GM12878 (cell line): ENCODE measurements around the gene POLR1A.

ENCODE experiments used
- CTCF ChIP-seq, 3 experiments: IDR thresholded peaks in 2 of 3; conservative IDR thresholded peaks in 1 of 3; 2 replicates each; pipeline ENCODE4 v1.5.1; 2011; ENCODE audit warnings: low read depth in 3 of 3, low read length in 3 of 3, mild to moderate bottlenecking in 3 of 3, control low read depth in 2 of 3, moderate library complexity in 2 of 3, inconsistent platforms in 1 of 3, mixed read lengths in 1 of 3; ENCODE audit not compliant: control insufficient read depth in 2 of 3, insufficient read depth in 1 of 3; ENCODE audit errors: extremely low read depth in 1 of 3
- EP300 ChIP-seq, 2 experiments: fragments of 150-350 bp in 1 of 2; IDR thresholded peaks; 2 replicates each; pipeline ENCODE4 v1.6.1; 2011 to 2012; ENCODE audit warnings: low read depth in 2 of 2, low read length in 2 of 2, borderline replicate concordance in 1 of 2, improper control_type of control experiment in 1 of 2, inconsistent platforms in 1 of 2; ENCODE audit not compliant: control insufficient read depth in 1 of 2
- EZH2 ChIP-seq: IDR thresholded peaks from 2 replicates; pipeline ENCODE4 v1.6.1; 2012; ENCODE audit warnings: low read depth, mild to moderate bottlenecking, control low read depth, inconsistent platforms, low read length, borderline replicate concordance; ENCODE audit not compliant: control insufficient read depth
- FOS ChIP-seq: IDR thresholded peaks from 3 replicates; pipeline ENCODE4 v1.6.1; 2011; ENCODE audit warnings: borderline replicate concordance; ENCODE audit not compliant: insufficient read length; ENCODE audit errors: extremely low read depth
- GABPA ChIP-seq: IDR thresholded peaks from 2 replicates; pipeline ENCODE4 v1.6.1; 2014; ENCODE audit warnings: antibody characterized with exemption, low read depth, mild to moderate bottlenecking, inconsistent platforms
- MAX ChIP-seq: IDR thresholded peaks from 2 replicates; pipeline ENCODE4 v1.6.1; 2012; ENCODE audit warnings: low read depth, low read length, improper control_type of control experiment
- NKRF ChIP-seq: fragments of 450-650 bp; conservative IDR thresholded peaks from 2 replicates; pipeline ENCODE4 v1.6.1; 2017; ENCODE audit warnings: mild to moderate bottlenecking, moderate library complexity
- PAX5 ChIP-seq: IDR thresholded peaks from 2 replicates; pipeline ENCODE4 v1.6.1; 2011; ENCODE audit warnings: low read depth, low read length, borderline replicate concordance
- POLR2A ChIP-seq: IDR thresholded peaks from 2 replicates; pipeline ENCODE4 v1.6.1; 2011; ENCODE audit warnings: low read depth, mild to moderate bottlenecking, low read length
- POLR2AphosphoS5 ChIP-seq: IDR thresholded peaks from 2 replicates; pipeline ENCODE4 v1.6.1; 2011; ENCODE audit warnings: mild to moderate bottlenecking, low read length, inconsistent platforms
- SRF ChIP-seq, 2 experiments: IDR thresholded peaks; 2 replicates each; pipeline ENCODE4 v1.6.1; 2011; ENCODE audit warnings: low read depth in 2 of 2, low read length in 2 of 2, mild to moderate bottlenecking in 1 of 2, moderate library complexity in 1 of 2
- USF2 ChIP-seq: IDR thresholded peaks from 2 replicates; pipeline ENCODE4 v1.6.1; 2011; ENCODE audit warnings: low read depth, low read length, improper control_type of control experiment, borderline replicate concordance
- ZBTB11 ChIP-seq: fragments of 450-650 bp; formaldehyde crosslinking; IDR thresholded peaks from 2 replicates; pipeline ENCODE4 v1.5.0; 2022; ENCODE audit warnings: mild to moderate bottlenecking, missing genetic modification characterization
- ZBTB4 ChIP-seq: fragments of 450-650 bp; formaldehyde crosslinking; IDR thresholded peaks from 2 replicates; pipeline ENCODE4 v1.4.0; 2022; ENCODE audit warnings: mild to moderate bottlenecking, moderate library complexity

GRCh38 chr2:86000131-86000937 is 105.4 kb downstream of the POLR1A start:
- TF ChIP-seq CTCF (IDR thresholded peaks at IDR 0.05 in 2 of 3, conservative IDR thresholded peaks at IDR 0.05 in 1 of 3; ENCODE audit: control insufficient read depth in 2 of 3, extremely low read depth in 1 of 3, insufficient read depth in 1 of 3, low read depth in 3 of 3, low read length in 3 of 3) (no peak), SRF (IDR thresholded peaks at IDR 0.05; ENCODE audit: low read depth in 2 of 2, low read length in 2 of 2) (no peak), USF2 (no peak), MAX (no peak), EZH2 (no peak), FOS (no peak), EP300 (IDR thresholded peaks at IDR 0.05; ENCODE audit: borderline replicate concordance in 1 of 2, control insufficient read depth in 1 of 2, low read depth in 2 of 2, low read length in 2 of 2) (no peak), ZBTB11 (CRISPR knock-in tag) (no peak), PAX5 (no peak), GABPA (no peak), ZBTB4 (CRISPR knock-in tag) (no peak), POLR2AphosphoS5 (no peak), POLR2A (no peak), NKRF (no peak)
